GM12891 (cell line): ENCODE results near the gene EXPH5.
A peak's percentile ranks its signal among the peaks of the same experiment; 100 is the strongest.

Source experiments
- DNase-seq: peaks from one replicate; pipeline ENCODE4 v3.0.0; 2011; ENCODE audit warnings: low spot score; ENCODE audit not compliant: insufficient read length
- FAIRE-seq: peaks from 2 replicates; lab custom pipeline; 2011; peaks lifted over from hg19 to GRCh38; lab: Jason Lieb, UNC
- PAX5 ChIP-seq: IDR thresholded peaks from 2 replicates; pipeline ENCODE4 v1.6.1; 2011; ENCODE audit warnings: low read length, moderate library complexity, mild to moderate bottlenecking; ENCODE audit not compliant: insufficient read depth, severe bottlenecking
- POLR2A ChIP-seq: IDR thresholded peaks from 2 replicates; pipeline ENCODE4 v1.6.1; 2011; ENCODE audit warnings: low read depth, low read length, control low read depth
- POLR2AphosphoS5 ChIP-seq: IDR thresholded peaks from 2 replicates; pipeline ENCODE4 v1.6.1; 2011; ENCODE audit warnings: low read depth, low read length, control low read depth
- POU2F2 ChIP-seq: IDR thresholded peaks from 2 replicates; pipeline ENCODE4 v1.6.1; 2011; ENCODE audit warnings: low read depth, mild to moderate bottlenecking, control low read depth, low read length, moderate library complexity
- SPI1 ChIP-seq: IDR thresholded peaks from 2 replicates; pipeline ENCODE4 v1.6.1; 2011; ENCODE audit warnings: low read depth, low read length, control low read depth
- TAF1 ChIP-seq: IDR thresholded peaks from 2 replicates; pipeline ENCODE4 v1.6.1; 2011; ENCODE audit warnings: low read depth, low read length, control low read depth

Gene EXPH5

DNA sequence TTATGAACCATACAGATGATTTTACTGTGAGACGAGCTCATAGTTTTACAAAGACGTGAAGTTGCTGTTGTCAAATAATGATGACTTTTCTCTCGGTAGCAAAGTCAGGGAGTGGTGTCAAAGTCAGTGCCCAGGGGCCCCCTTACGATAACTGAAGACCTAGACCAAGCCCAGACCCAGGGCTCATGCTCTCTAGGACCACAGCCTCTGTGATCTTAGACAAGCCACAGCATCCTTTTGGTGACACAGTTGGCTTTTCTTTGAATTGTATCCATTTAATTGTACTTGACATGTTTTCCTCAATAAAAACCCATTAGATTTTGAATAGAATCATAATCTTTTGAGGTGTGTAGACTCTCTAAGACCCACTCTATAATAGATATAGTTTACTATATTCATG is 77.4 kb downstream of the EXPH5 start:
- DNase-seq (no peak), FAIRE-seq (no peak)
- TF ChIP-seq SPI1 (no peak), PAX5 (no peak), POLR2A (no peak), POU2F2 (no peak), POLR2AphosphoS5 (no peak), TAF1 (no peak)

DNA sequence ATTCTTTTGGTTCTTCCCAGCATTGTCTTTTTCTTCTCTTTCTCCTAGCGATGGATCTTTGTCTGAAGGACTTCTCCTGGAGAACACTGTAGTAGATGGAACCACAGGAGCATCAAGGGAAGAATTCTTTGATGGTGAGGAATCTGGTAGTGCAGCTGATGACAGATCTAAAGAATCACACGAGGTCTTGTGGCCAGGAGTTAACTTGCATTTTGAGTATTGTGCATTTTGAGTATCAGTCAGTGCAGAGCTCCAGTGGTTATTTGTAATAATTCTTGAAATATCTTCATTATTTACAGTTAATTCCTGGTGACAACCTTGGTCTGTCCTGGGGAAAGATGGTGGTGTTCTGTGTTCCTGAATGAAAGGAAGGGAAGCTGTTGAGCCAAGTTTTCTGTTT is 80.9 kb downstream of the EXPH5 start:
- no peak for FAIRE-seq
- no peak for DNase-seq
- no peak for TF ChIP-seq PAX5
- TF ChIP-seq POLR2A, result no peak
- no peak for TF ChIP-seq POLR2AphosphoS5
- TF ChIP-seq SPI1, result no peak
- no peak for TF ChIP-seq TAF1
- TF ChIP-seq POU2F2, result no peak

DNA sequence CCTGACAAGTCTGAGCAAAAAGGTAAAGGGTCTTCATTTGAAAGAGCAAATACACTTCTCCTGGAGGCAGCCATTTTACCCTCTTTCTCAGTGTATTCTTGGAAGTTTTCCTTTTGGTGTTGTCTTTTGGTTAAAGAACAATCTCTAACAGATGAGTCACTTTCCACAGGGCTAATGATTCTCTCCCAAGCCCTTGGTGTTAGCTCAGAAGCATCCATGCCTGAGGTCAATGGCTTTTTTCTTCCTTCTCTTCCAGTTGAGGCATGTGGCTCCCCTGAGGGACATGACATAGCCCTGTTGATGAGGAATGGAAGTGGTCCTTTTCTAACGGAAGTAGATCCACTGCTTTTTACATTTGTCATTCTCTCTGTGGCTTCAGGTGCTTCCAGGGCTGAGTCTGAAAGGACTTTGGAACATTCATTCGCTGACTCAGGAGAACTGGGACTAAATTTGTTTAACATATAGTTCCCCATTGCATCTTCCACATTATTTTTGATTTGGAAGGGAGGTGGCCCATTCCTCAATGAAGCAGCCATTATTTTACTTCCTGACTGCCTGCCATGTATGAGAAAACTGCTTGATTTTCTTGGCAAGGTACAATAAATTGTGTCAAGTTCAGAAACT is 81.6 kb downstream of the EXPH5 start:
- FAIRE-seq, result no peak
- TF ChIP-seq POU2F2 (no peak), POLR2A (no peak), POLR2AphosphoS5 (no peak), SPI1 (no peak), PAX5 (no peak), TAF1 (no peak)
- DNase-seq, result no peak

DNA sequence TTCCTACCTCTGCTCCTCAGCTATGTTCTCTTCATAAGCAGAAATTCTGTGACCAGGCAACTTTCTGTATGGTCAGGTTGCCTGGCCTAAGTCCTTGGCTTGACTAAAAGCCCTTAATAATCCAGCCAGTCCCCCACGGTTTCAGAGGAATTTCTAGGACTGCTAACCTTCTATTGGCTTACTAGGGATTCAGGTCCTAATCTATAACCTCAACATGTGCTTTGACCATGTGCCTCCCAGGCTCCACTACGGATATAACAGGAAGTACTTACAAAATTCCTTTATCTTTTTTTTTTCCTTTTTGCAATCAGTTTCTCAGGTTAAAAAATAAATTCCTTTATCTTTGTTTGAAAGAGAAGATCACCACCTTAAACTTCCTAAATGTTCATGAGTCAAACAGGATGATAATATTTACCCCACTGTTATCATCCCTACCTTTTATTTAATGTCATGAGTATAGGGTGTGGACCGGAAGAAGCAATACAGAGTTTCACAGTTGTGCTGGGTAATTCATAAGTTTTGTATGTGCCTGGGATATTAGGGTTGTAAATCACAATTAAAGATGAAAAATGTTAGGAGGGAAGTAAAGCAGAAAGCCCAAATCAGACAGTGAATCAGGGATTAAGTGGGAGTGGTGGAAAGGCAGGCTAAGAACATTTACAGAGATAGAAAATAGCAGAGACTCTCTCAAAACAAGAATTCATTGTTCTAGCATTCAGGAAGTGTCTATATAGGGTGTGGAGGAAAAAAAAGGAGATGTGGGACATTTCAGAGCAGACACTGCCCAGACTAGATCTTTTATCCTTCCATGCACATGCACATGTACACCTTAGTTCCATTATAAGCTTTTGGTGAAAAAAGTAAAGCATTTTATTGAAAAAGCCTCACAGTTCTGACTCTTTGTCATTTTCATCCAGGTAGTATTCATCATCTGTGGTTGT is 84.6 kb downstream of the EXPH5 start:
- FAIRE-seq (no peak), DNase-seq (no peak)

DNA sequence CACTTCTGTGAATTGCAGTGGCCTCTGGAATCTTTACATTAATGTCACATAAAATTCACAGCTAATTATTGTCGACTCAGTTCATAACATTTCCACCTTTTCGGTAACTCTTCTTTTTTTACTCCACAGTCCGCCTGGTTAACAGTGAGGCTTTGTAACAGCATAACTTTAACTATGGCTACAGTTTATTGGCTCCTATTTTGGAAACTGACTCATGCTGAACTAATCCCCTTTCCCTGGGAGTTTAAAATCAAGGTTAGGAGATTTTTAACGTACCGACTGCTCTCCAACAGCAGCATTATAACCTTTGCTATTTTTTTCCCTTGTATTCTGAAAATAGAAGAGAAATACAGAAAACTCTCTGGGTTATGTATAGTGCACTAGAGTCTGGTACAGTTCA is 92.2 kb downstream of the EXPH5 start:
- TF ChIP-seq POU2F2 (no peak), PAX5 (no peak), POLR2A (no peak), POLR2AphosphoS5 (no peak), SPI1 (no peak), TAF1 (no peak)
- DNase-seq (no peak), FAIRE-seq (no peak)

More for the DNA sequence above, 84.6 kb downstream of the EXPH5 start:
- TF ChIP-seq PAX5 (no peak), POLR2AphosphoS5 (no peak), TAF1 (no peak), SPI1 (no peak)

DNA sequence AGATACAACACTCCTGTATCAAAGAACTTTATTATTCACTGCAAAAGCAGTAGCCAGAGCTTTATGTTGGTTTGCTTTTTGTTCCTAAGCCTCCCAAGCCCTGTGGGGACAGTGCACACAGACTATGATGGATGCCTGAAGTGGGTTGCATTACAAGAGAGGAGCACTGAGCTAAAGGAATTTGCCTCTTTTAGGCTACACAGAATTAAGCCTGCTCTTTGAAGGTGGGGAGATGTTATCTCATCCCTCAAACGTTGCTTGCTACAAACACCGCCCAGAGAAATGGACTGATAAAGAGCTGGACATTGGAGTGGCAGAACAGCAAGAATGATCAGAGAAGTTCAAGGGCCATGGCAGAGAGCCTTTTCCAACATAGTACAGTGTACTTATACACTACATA is 92.8 kb downstream of the EXPH5 start:
- TF ChIP-seq PAX5 (no peak), SPI1 (no peak), TAF1 (no peak), POLR2A (no peak), POLR2AphosphoS5 (no peak), POU2F2 (no peak)
- FAIRE-seq (no peak), DNase-seq (no peak)

DNA sequence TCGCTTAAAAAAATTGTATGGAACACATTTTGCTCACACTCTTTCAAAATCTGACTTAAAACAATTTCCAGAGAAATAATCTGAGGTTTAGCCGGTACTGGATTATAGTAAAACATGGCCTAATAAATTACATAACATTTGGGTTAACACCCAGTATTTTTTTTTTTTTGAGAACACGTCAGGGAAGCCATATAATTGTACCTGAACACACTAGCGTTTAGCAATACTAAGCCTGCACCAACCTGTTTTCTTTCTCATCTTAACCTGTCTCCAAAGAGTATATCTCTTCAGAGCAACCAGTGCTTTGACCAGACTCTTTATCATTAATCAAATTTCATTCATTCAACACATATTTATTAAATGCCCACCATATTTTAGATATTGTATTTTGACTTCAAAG is 93.4 kb downstream of the EXPH5 start:
- DNase-seq (no peak), FAIRE-seq (no peak)
- no peak for TF ChIP-seq POLR2A
- no peak for TF ChIP-seq TAF1
- no peak for TF ChIP-seq PAX5
- no peak for TF ChIP-seq POU2F2
- no peak for TF ChIP-seq SPI1
- TF ChIP-seq POLR2AphosphoS5, result no peak

DNA sequence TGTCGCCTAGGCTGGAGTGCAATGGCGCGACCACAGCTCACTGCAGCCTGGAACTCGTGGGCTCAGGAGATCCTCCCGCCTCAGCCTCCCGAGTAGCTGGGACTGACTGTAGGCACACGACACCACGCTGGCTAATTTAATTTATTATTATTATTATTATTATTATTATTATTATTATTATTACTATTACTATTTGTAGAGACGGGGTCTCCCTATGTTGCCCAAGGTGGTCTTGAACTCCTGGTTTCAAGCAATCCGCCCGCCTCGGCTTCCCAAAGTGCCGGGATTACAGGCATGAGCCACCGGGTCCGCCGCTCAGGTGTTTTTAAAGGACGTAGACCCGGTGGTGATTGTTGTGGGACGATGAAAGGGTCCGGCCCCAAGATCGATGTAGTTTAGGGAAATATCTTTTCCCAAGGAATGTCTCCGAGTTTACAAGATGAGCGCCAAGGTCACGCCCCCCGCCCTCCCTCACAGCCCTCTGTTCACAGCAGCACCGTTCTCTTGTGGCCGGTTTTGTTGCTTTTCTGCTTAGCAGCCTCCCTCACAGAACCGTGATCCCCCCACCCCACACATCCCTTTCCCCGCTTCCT is 94.7 kb downstream of the EXPH5 start:
- TF ChIP-seq PAX5, result no peak
- no peak for TF ChIP-seq SPI1
- TF ChIP-seq POLR2A, result no peak
- TF ChIP-seq TAF1, result no peak
- no peak for TF ChIP-seq POLR2AphosphoS5
- TF ChIP-seq POU2F2, result no peak
- FAIRE-seq (no peak), DNase-seq (no peak)

DNA sequence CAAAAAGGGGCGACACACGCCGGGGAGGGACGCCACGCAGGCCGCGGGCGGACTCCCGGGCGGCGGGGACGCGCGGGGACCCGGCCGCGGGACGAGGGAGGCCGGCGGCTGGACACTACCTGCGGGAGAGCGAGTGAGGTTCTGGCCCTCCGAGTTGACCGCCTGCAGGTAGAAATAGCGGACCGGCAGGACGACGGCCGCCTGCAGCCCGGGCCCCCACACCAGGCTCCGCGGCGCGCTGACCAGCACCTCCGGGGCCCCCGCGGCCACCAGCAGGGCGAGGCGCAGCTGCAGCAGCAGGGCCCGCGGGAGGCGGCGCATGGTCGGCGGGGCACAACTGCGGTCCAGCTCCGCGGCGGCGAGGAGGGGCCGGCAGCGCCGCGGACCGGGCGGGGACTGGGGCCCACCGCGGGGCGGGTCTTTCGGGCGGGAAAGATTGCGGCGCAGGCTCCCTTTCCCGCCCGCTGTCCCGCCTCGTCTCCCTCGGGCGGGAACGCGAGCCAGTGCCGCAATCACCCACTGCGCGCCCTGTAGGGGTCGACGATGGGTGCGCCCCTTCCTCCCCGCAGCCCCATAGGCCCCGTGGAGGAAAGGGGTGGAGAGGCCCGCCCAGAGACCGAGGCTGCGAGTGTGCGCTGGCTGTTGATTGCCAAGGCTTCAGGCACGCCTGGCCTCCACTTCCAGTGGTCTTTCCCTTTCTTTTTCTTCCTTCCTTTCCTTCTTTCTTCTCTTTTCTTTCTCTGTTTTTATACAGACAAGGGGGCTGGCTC is 95.3 kb downstream of the EXPH5 start, which contains the start of gene POGLUT3:
Gene POGLUT3, minus strand, starts transcription at position 339 of the 770 bp plus-strand sequence. Its CDS starts 18 bp downstream, at position 321.
- FAIRE-seq, result peak; percentile 35

More for the DNA sequence above, 95.3 kb downstream of the EXPH5 start, which contains the start of gene POGLUT3:
- peak; percentile 68 for DNase-seq
- no peak for TF ChIP-seq POU2F2
- no peak for TF ChIP-seq POLR2AphosphoS5
- no peak for TF ChIP-seq PAX5
- 0 out of 2 replicates have a peak, but pooled peaks have one; percentile 24 for TF ChIP-seq POLR2A
- TF ChIP-seq TAF1, result peak; percentile 19; the same call in 1 of the 2 replicates
- TF ChIP-seq SPI1, result no peak
